Stimulated activated CD8-positive, alpha-beta memory T cell treated with anti-CD3 and anti-CD28 coated beads, Interleukin-7, amount 100 ng/mL, for 1 hour (primary cell): ENCODE data around the gene KAZALD1.

Experiments
- DNase-seq, 2 donors: peaks; one replicate each; pipeline ENCODE4 v3.0.0-alpha.2; 2020; ENCODE audit warnings: low read depth in 2 of 2

KAZALD1 gene

DNA sequence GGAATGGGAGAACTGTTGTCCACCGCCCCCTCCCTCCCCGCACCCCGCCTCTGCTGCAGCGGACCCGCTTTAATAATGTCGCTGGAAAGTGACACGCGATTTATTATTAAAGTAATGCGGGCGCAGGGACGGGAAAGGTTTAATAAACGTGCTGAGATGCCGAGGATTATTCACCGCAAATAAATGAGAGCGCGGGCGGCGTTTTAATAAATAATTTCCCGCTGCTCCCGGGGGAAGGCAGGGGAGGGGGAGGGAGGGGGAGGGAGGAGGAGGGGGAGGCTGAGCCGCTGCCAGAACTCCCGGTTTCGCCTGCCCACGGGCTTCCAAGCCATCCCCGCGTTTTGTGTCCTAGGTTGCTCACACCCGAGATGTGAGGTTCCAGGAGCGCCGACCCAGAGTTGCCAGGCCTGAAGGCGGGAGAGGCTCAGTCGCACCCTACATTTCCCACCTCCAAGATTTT, 5.1 kb downstream of the KAZALD1 start:
- no peak for DNase-seq

GRCh38 chr10:101067356-101068083, 5.7 kb downstream of the KAZALD1 start:
- DNase-seq, result peak; percentile 47 to 61

- DNase-seq, result no peak
These were observed 7.7 kb downstream of the KAZALD1 start for GRCh38 chr10:101069441-101069840.

- DNase-seq, result no peak
These were observed 8.3 kb downstream of the KAZALD1 start for GRCh38 chr10:101070098-101070497.

- DNase-seq, result no peak
These were observed 9.6 kb downstream of the KAZALD1 start for GRCh38 chr10:101071267-101071884.

- no peak for DNase-seq
These were observed 10.2 kb downstream of the KAZALD1 start for GRCh38 chr10:101071885-101072433.

GRCh38 chr10:101072923-101073322, 11.1 kb downstream of the KAZALD1 start:
- DNase-seq, result no peak

GRCh38 chr10:101073631-101074030, 11.8 kb downstream of the KAZALD1 start:
- DNase-seq, result no peak

GRCh38 chr10:101075775-101076174, 14.0 kb downstream of the KAZALD1 start:
- DNase-seq, result no peak

GRCh38 chr10:101076630-101077029, 14.8 kb downstream of the KAZALD1 start:
- no peak for DNase-seq

- no peak for DNase-seq
These were observed 18.1 kb downstream of the KAZALD1 start for GRCh38 chr10:101079874-101080273.

DNA sequence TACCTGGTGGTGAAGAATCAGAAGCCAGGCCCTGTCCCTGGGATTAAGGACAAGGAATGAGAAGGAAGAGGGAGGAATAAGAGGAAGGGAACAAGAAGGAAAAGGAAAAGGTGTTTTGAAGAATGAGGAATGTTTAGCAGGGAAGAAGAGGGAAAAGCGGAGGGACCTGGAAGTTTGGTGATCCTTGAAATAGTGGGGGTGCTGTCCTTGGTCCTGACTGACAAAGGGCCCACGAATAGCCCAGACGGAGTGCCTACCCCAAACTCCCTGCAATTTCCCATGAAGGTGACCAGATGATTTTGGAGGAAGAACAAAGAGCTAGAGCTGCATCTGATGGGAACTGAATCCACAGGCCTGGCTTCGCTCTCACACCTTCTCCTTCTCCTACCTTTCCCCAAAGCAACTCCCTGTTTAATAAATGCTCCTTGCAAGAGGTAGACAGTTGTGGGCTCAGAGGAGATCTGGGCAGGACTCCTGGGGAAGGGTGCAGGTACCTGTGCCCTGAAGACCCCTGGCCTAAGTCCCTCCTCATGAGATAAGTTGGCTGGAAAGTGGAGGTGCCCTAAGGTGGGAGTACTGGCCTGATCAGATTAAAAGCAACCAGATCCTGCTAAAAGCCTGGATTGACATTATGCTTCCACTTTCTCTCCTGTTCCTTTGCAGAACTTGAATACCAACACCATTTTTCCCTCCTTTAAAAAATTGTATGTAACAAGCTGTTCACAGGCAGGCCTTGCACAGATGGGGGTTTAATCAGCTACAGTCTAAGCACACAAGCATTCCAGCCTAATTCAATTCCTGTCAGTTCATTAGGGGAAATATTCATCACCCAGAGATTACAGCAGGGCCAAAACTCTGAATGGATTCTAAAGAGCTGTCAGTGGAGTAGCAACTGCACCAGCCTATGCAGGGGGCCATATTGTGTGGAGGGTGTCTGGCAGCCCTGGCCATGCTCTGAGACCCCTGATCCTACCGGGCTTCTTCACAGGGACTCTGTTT, 19.4 kb downstream of the KAZALD1 start:
- no peak for DNase-seq

GRCh38 chr10:101085846-101086245, 24.1 kb downstream of the KAZALD1 start:
- no peak for DNase-seq

DNA sequence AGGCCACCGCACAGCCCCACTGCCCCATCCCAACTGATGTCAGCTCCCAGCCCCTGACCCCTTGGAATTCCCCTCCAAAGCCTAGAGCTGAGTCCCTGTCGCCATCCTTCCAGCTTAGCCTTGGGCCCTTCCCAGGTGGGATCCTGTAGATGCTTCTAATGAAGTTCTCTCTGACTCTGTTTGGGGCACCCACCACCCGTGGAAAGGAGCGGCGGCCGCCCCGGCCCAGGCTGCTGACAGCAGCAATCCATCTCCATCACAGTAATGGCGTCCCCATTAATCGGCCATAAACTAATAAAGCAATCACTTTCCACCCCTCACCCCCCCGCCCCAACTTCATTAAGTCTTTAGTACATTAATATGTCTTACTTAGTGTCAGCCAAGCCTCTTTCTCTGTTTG, 25.6 kb downstream of the KAZALD1 start:
- DNase-seq, result no peak

- DNase-seq, result no peak
These were observed 26.2 kb downstream of the KAZALD1 start for GRCh38 chr10:101087965-101088364.

DNA sequence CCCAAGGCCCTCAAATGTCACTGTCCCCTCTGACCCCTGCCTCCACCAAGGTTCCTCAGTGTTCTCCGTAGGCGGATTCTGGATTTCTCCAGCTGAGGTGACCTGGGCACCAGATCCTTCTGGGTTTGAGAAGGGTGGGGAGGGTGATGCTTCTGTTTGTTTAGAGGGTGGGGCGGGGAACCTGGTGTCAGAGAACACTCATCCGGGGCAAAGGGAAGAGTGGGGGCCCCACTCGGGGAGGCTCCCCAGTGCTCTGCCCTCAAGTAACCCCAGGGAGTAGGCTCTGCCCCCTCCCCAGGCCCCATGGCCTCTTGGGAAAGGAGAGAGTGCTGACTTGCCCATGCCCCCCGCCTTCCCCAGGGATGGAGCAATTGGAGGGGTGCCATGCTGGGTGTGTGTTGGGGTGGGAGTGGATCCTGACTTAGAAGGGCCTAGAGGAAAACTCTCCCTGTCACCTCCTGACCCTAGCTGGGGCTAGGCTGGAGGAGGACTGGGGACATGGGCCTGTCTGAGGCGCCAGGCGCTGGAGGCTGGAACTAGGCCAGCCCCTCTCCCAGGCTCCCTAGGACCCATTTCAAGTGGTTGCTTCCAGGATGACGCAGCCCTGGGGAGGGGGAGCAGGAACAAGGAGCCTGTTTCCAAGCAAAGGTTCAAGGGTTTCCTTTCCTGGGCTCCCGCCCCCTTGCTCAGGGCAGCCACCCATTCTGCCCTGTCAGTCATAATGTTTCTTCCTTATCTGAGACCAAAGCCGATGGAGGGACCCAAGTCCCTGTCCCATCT, 27.9 kb downstream of the KAZALD1 start:
- DNase-seq, result no peak

GRCh38 chr10:101090597-101090996, 28.8 kb downstream of the KAZALD1 start:
- no peak for DNase-seq

DNA sequence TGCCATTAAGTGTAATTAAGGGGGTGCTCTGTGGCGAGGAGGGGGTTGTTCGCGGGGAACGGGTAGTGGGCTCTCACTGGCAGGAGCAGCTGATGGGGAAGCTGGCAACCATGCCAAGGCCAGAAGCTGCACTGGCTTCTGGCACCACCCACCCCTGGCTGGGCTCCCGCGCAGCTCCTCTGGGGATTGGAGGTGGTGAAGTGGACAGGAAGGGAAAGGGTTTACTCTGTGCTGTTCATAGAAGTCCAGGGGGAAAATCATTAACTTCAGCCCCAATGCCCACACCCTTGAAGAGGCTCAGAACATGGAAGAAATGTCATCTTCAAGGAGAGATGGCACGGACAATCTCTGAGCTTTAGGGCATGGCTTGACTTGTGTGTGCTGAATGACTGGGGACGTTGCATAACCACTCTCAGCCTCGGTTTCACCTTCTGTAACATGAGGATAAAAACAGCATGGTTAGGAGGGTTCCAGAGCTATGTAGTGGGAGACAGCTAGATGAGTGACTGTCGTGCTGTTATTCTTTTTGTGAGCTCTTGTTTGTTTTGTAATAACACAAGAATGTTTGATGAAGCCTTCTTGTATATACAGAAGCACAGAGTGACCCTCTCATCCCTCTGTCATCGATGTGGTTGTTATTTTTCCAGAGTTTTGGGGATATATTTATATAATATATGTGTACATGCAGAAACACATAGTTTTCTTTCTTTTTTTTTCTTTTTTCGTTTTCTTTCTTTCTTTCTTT, 29.9 kb downstream of the KAZALD1 start:
- no peak for DNase-seq

DNA sequence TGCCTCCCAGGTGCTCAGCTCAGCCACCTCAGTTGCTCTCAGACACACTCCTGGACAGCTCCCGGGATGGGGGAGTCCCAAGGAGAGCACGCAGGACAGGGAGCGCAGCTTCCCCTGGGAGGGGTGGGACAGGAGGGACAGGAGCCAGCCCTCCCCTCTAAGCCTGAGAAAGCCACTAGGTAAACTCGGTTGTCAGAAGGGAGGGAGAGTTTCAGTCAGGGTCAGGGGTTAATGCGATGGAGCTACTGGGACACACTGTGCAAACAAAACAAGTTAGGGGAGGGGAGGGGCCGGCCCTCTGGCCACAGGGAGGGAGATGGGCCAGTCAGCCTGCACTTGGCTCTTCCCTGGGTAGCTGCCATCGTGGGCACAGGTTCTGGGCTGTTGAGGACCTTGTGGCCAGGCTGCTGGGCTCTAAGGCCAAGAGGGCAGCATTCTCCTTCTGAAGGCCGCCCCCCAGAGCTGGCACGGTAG, 31.1 kb downstream of the KAZALD1 start:
- no peak for DNase-seq
